ENCODE data around the gene IL25.
"Not testable (repeated sequence)": the region's sequence is repeated elsewhere in the genome, so short reads cannot be mapped to it uniquely, and the experiment has no call there.

The IL25 gene

GRCh38 chr14:23384364-23385080, 11.9 kb downstream of the IL25 start:
- Histone ChIP-seq H3K27me3 (ENCODE audit: control insufficient read depth, insufficient read depth, low read length) (no peaks in the 10 kb centered on the region; the same call in 1 of the 2 replicates), H3K9me3 (ENCODE audit: control insufficient read depth, insufficient read depth, low read length) (no peaks in the 10 kb centered on the region), H3K36me3 (ENCODE audit: control insufficient read depth, insufficient read depth, low read length) (no peaks in the 10 kb centered on the region), H3K27ac (ENCODE audit: low read depth, low read length) (no peak overlapping the region), H3K4me1 (ENCODE audit: control insufficient read depth, insufficient read depth, low read length) (no peaks in the 10 kb centered on the region; the same call in 1 of the 2 replicates), H3K9ac (ENCODE audit: low read depth, low read length) (no peak overlapping the region), H3K4me3 (ENCODE audit: low read depth, low read length) (no peak overlapping the region)

- Histone ChIP-seq H3K9ac (ENCODE audit: low read depth, low read length) (no peak overlapping the region), H3K27ac (ENCODE audit: low read depth, low read length) (no peak overlapping the region), H3K27me3 (ENCODE audit: control insufficient read depth, insufficient read depth, low read length) (no peaks in the 10 kb centered on the region; the same call in 1 of the 2 replicates), H3K9me3 (ENCODE audit: control insufficient read depth, insufficient read depth, low read length) (no peaks in the 10 kb centered on the region), H3K4me1 (ENCODE audit: control insufficient read depth, insufficient read depth, low read length) (no peaks in the 10 kb centered on the region; the same call in 1 of the 2 replicates), H3K4me3 (ENCODE audit: low read depth, low read length) (no peak overlapping the region), H3K36me3 (ENCODE audit: control insufficient read depth, insufficient read depth, low read length) (no peaks in the 10 kb centered on the region)
These were observed 12.6 kb downstream of the IL25 start for GRCh38 chr14:23385244-23385641.

GRCh38 chr14:23385642-23386265, 13.1 kb downstream of the IL25 start:
- no peaks in the 10 kb centered on the region; the same call in 1 of the 2 replicates for H3K27me3 ChIP-seq (ENCODE audit: control insufficient read depth, insufficient read depth, low read length)
- H3K4me3 ChIP-seq (ENCODE audit: low read depth, low read length): no peak overlapping the region
- H3K9me3 ChIP-seq (ENCODE audit: control insufficient read depth, insufficient read depth, low read length): no peaks in the 10 kb centered on the region
- no peak overlapping the region for H3K9ac ChIP-seq (ENCODE audit: low read depth, low read length)
- H3K36me3 ChIP-seq (ENCODE audit: control insufficient read depth, insufficient read depth, low read length): no peaks in the 10 kb centered on the region
- no peaks in the 10 kb centered on the region; the same call in 1 of the 2 replicates for H3K4me1 ChIP-seq (ENCODE audit: control insufficient read depth, insufficient read depth, low read length)
- no peak overlapping the region for H3K27ac ChIP-seq (ENCODE audit: low read depth, low read length)

GRCh38 chr14:23386266-23386657, 13.7 kb downstream of the IL25 start:
- not testable (repeated sequence) for H3K27ac ChIP-seq (ENCODE audit: low read depth, low read length); H3K27me3 ChIP-seq (ENCODE audit: control insufficient read depth, insufficient read depth, low read length); H3K4me1 ChIP-seq (ENCODE audit: control insufficient read depth, insufficient read depth, low read length); H3K36me3 ChIP-seq (ENCODE audit: control insufficient read depth, insufficient read depth, low read length); H3K9ac ChIP-seq (ENCODE audit: low read depth, low read length); H3K4me3 ChIP-seq (ENCODE audit: low read depth, low read length); H3K9me3 ChIP-seq (ENCODE audit: control insufficient read depth, insufficient read depth, low read length)

GRCh38 chr14:23386999-23387398, 14.4 kb downstream of the IL25 start:
- no peak overlapping the region for H3K4me3 ChIP-seq (ENCODE audit: low read depth, low read length)
- no peak overlapping the region for H3K27ac ChIP-seq (ENCODE audit: low read depth, low read length)
- H3K9ac ChIP-seq (ENCODE audit: low read depth, low read length): no peak overlapping the region
- H3K36me3 ChIP-seq (ENCODE audit: control insufficient read depth, insufficient read depth, low read length): no peaks in the 10 kb centered on the region
- H3K9me3 ChIP-seq (ENCODE audit: control insufficient read depth, insufficient read depth, low read length): no peaks in the 10 kb centered on the region
- H3K4me1 ChIP-seq (ENCODE audit: control insufficient read depth, insufficient read depth, low read length): no peaks in the 10 kb centered on the region; the same call in 1 of the 2 replicates
- H3K27me3 ChIP-seq (ENCODE audit: control insufficient read depth, insufficient read depth, low read length): no peaks in the 10 kb centered on the region; the same call in 1 of the 2 replicates

- Histone ChIP-seq H3K4me3 (ENCODE audit: low read depth, low read length) (no peak overlapping the region), H3K4me1 (ENCODE audit: control insufficient read depth, insufficient read depth, low read length) (no peaks in the 10 kb centered on the region; the same call in 1 of the 2 replicates), H3K36me3 (ENCODE audit: control insufficient read depth, insufficient read depth, low read length) (no peaks in the 10 kb centered on the region), H3K9me3 (ENCODE audit: control insufficient read depth, insufficient read depth, low read length) (no peaks in the 10 kb centered on the region), H3K9ac (ENCODE audit: low read depth, low read length) (no peak overlapping the region), H3K27ac (ENCODE audit: low read depth, low read length) (no peak overlapping the region), H3K27me3 (ENCODE audit: control insufficient read depth, insufficient read depth, low read length) (no peaks in the 10 kb centered on the region; the same call in 1 of the 2 replicates)
These were observed 15.6 kb downstream of the IL25 start for GRCh38 chr14:23387916-23388882.

GRCh38 chr14:23388996-23389395, 16.4 kb downstream of the IL25 start:
- Histone ChIP-seq H3K9ac (ENCODE audit: low read depth, low read length) (no peak overlapping the region), H3K4me3 (ENCODE audit: low read depth, low read length) (no peak overlapping the region), H3K27ac (ENCODE audit: low read depth, low read length) (no peak overlapping the region), H3K4me1 (ENCODE audit: control insufficient read depth, insufficient read depth, low read length) (no peaks in the 10 kb centered on the region; the same call in 1 of the 2 replicates), H3K9me3 (ENCODE audit: control insufficient read depth, insufficient read depth, low read length) (no peaks in the 10 kb centered on the region), H3K27me3 (ENCODE audit: control insufficient read depth, insufficient read depth, low read length) (no peaks in the 10 kb centered on the region; the same call in 1 of the 2 replicates), H3K36me3 (ENCODE audit: control insufficient read depth, insufficient read depth, low read length) (no peaks in the 10 kb centered on the region)

GRCh38 chr14:23389396-23389795, 16.8 kb downstream of the IL25 start:
- Histone ChIP-seq H3K9ac (ENCODE audit: low read depth, low read length) (no peak overlapping the region), H3K4me3 (ENCODE audit: low read depth, low read length) (no peak overlapping the region), H3K9me3 (ENCODE audit: control insufficient read depth, insufficient read depth, low read length) (no peaks in the 10 kb centered on the region), H3K36me3 (ENCODE audit: control insufficient read depth, insufficient read depth, low read length) (no peaks in the 10 kb centered on the region), H3K27me3 (ENCODE audit: control insufficient read depth, insufficient read depth, low read length) (no peaks in the 10 kb centered on the region; the same call in 1 of the 2 replicates), H3K4me1 (ENCODE audit: control insufficient read depth, insufficient read depth, low read length) (no peaks in the 10 kb centered on the region; the same call in 1 of the 2 replicates), H3K27ac (ENCODE audit: low read depth, low read length) (no peak overlapping the region)

GRCh38 chr14:23389871-23390270, 17.3 kb downstream of the IL25 start:
- H3K4me3 ChIP-seq (ENCODE audit: low read depth, low read length); H3K36me3 ChIP-seq (ENCODE audit: control insufficient read depth, insufficient read depth, low read length); H3K9ac ChIP-seq (ENCODE audit: low read depth, low read length); H3K4me1 ChIP-seq (ENCODE audit: control insufficient read depth, insufficient read depth, low read length); H3K9me3 ChIP-seq (ENCODE audit: control insufficient read depth, insufficient read depth, low read length); H3K27ac ChIP-seq (ENCODE audit: low read depth, low read length); H3K27me3 ChIP-seq (ENCODE audit: control insufficient read depth, insufficient read depth, low read length): not testable (repeated sequence)

GRCh38 chr14:23392613-23393012, 20.0 kb downstream of the IL25 start:
- Histone ChIP-seq H3K27me3 (ENCODE audit: control insufficient read depth, insufficient read depth, low read length) (no peaks in the 10 kb centered on the region; the same call in 1 of the 2 replicates), H3K27ac (ENCODE audit: low read depth, low read length) (no peak overlapping the region), H3K4me1 (ENCODE audit: control insufficient read depth, insufficient read depth, low read length) (no peaks in the 10 kb centered on the region; the same call in 1 of the 2 replicates), H3K9ac (ENCODE audit: low read depth, low read length) (no peak overlapping the region), H3K36me3 (ENCODE audit: control insufficient read depth, insufficient read depth, low read length) (no peaks in the 10 kb centered on the region), H3K9me3 (ENCODE audit: control insufficient read depth, insufficient read depth, low read length) (no peaks in the 10 kb centered on the region), H3K4me3 (ENCODE audit: low read depth, low read length) (no peak overlapping the region)

All from HUES48 (cell line).